Naive thymus-derived CD4-positive, alpha-beta T cell (primary cell): ENCODE measurements around the gene PITPNM1. TPM values are rescaled to one million over a fixed set of nuclear protein-coding genes. Genes with fewer than 3 reads are reported as not detected.

Experiments used
- ATAC-seq: fragments of 150-1000 bp; cut with Tn5 transposase; 2 replicates; pipeline ENCODE4 v1.10.0; 2021; ENCODE audit warnings: mild to moderate bottlenecking, moderate library complexity
- CTCF ChIA-PET: fragments of 350-600 bp; sonication (Branson Sonifier 250); formaldehyde crosslinking; loops from one replicate; lab custom pipeline; 2021; ENCODE audit warnings: antibody characterized with exemption; lab: Charles Lee
- POLR2A ChIA-PET: fragments of 350-600 bp; sonication (Branson Sonifier 250); formaldehyde crosslinking; loops from one replicate; lab custom pipeline; 2021; ENCODE audit warnings: antibody characterized with exemption, inconsistent platforms; lab: Charles Lee
- DNase-seq, 9 donors: peaks; one replicate each; pipeline versions ENCODE4 v3.0.0 to v3.0.0-alpha.2; 2020 to 2022; ENCODE audit warnings: mixed read lengths in 1 of 9
- H3K27ac ChIP-seq: one replicate; pipeline ENCODE4 v1.7.0; 2013; ENCODE audit warnings: mild to moderate bottlenecking, low read depth, low read length, moderate library complexity
- H3K27me3 ChIP-seq, 2 donors: one replicate each; pipeline ENCODE4 v1.7.0; 2013; ENCODE audit warnings: low read length in 2 of 2, mild to moderate bottlenecking in 2 of 2, moderate library complexity in 2 of 2; ENCODE audit not compliant: control insufficient read depth in 2 of 2, insufficient read depth in 2 of 2
- H3K36me3 ChIP-seq, 3 experiments: 1 replicate in 2 of 3; 2 replicates in 1 of 3; pipeline ENCODE4 v1.7.0; 2013; ENCODE audit warnings: low read length in 3 of 3, mild to moderate bottlenecking in 3 of 3, moderate library complexity in 1 of 3; ENCODE audit not compliant: insufficient read depth in 3 of 3, control insufficient read depth in 2 of 3
- H3K4me1 ChIP-seq, 2 donors: one replicate each; pipeline ENCODE4 v1.7.0; 2013; ENCODE audit warnings: low read length in 2 of 2, mild to moderate bottlenecking in 2 of 2, moderate library complexity in 1 of 2; ENCODE audit not compliant: control insufficient read depth in 2 of 2, insufficient read depth in 2 of 2
- H3K4me3 ChIP-seq: 2 replicates; pipeline ENCODE4 v1.7.0; 2013; ENCODE audit warnings: mild to moderate bottlenecking, low read length
- H3K9me3 ChIP-seq, 3 experiments: 1 replicate in 2 of 3; 2 replicates in 1 of 3; pipeline ENCODE4 v1.7.0; 2013; ENCODE audit warnings: low read length in 3 of 3; ENCODE audit not compliant: control insufficient read depth in 2 of 3
- H3K27ac Mint-ChIP-seq, 9 donors: one replicate each; pipeline ENCODE4 v1.8.0; 2020 to 2022; ENCODE audit warnings: mixed read lengths in 9 of 9, mild to moderate bottlenecking in 8 of 9, moderate library complexity in 5 of 9, inconsistent platforms in 2 of 9
- H3K27me3 Mint-ChIP-seq, 5 donors: one replicate each; pipeline ENCODE4 v1.8.0; 2021 to 2022; ENCODE audit warnings: mixed read lengths in 5 of 5, mild to moderate bottlenecking in 1 of 5
- H3K36me3 Mint-ChIP-seq, 5 donors: one replicate each; pipeline ENCODE4 v1.8.0; 2020 to 2022; ENCODE audit warnings: mixed read lengths in 5 of 5, mild to moderate bottlenecking in 3 of 5, inconsistent platforms in 1 of 5
- H3K4me1 Mint-ChIP-seq, 7 donors: one replicate each; pipeline ENCODE4 v1.8.0; 2020 to 2022; ENCODE audit warnings: mixed read lengths in 7 of 7, mild to moderate bottlenecking in 3 of 7, inconsistent platforms in 1 of 7
- H3K4me3 Mint-ChIP-seq, 10 donors: one replicate each; pipeline ENCODE4 v1.8.0; 2020 to 2022; ENCODE audit warnings: mild to moderate bottlenecking in 10 of 10, mixed read lengths in 10 of 10, moderate library complexity in 6 of 10, inconsistent platforms in 2 of 10
- H3K9me3 Mint-ChIP-seq, 11 donors: one replicate each; pipeline ENCODE4 v1.8.0; 2020 to 2022; ENCODE audit warnings: mixed read lengths in 11 of 11, mild to moderate bottlenecking in 4 of 11, inconsistent platforms in 1 of 11, moderate library complexity in 1 of 11
- intact Hi-C, 2 donors: fragments of 100-400 bp; cut with micrococcal nuclease; formaldehyde crosslinking; loops; one replicate each; pipeline ENCODE4 v1.15.1; 2023
- polyA plus RNA-seq, 2 donors: library from polyadenylated mRNA; unstranded; fragments of 300-500 nt; fragmentation: Illumina TruSeq; gene quantifications; one replicate each; pipeline ENCODE4 v1.2.3, GENCODE V29; 2021
- total RNA-seq, 6 experiments: library from RNA in 5 of 6; stranded (reverse) in 5 of 6; gene quantifications; 1 replicate in 5 of 6; 2 replicates in 1 of 6; pipeline ENCODE4 v1.2.3 and lab custom pipeline; 2021 to 2026

The PITPNM1 gene
- total and polyA plus RNA-seq, 7 experiments from 2014 or later = 9.5 to 133 (median 92.4) TPM

DNA sequence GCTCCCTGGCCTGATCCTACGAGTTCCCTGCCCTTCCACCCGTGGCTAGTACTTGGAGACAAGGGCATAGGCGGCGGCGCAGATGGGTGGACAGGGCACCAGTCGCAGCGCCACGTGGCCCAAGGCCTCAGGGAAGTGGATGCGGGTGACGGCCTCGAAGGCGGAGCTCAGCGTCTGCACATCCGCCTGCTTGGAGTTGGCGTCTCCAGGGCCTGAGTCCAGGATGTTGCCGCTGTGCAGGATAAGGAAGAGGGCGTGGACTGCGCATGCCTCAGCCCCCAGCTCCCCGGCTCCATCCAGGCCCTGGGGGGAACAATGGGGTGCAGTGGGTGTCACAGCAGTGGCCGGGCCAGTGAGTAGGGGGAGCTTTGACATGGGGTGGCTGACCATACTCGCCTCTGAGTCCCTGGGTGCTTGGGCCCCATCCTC, 6.6 kb downstream of the PITPNM1 start:
- Mint-ChIP-seq H3K4me1 (peaks cover 10 to 21% (median 18%) of the 10 kb centered on the region in 7 donors), H3K36me3 (peaks cover 8 to 25% (median 11%) of the 10 kb centered on the region in 5 donors), H3K27me3 (no peaks in the 10 kb centered on the region), H3K9me3 (peaks cover 0 to 3% (median 0%) of the 10 kb centered on the region in 11 donors), H3K4me3 (no peak overlapping the region), H3K27ac (peak overlapping the region in 1 of 9 donors; percentile 62)
- Histone ChIP-seq H3K4me3 (no peak overlapping the region), H3K27me3 (no peaks in the 10 kb centered on the region), H3K36me3 (peaks cover under 1 to 80% (median 6%) of the 10 kb centered on the region in 3 experiments), H3K4me1 (peaks cover 5 to 8% of the 10 kb centered on the region in 2 donors), H3K27ac (no peak overlapping the region), H3K9me3 (no peaks in the 10 kb centered on the region)
- DNase-seq (no peak), ATAC-seq (no peak)
- POLR2A ChIA-PET = interaction anchor here (0.6 to 1.8 kb wide), 3 partner anchors 22 to 98 kb away, joined by 3 to 7 read pairs (median 3); partner anchors contain the start of gene PTPRCAP
- intact Hi-C loops = no loop called here
- CTCF ChIA-PET = no interaction called here

DNA sequence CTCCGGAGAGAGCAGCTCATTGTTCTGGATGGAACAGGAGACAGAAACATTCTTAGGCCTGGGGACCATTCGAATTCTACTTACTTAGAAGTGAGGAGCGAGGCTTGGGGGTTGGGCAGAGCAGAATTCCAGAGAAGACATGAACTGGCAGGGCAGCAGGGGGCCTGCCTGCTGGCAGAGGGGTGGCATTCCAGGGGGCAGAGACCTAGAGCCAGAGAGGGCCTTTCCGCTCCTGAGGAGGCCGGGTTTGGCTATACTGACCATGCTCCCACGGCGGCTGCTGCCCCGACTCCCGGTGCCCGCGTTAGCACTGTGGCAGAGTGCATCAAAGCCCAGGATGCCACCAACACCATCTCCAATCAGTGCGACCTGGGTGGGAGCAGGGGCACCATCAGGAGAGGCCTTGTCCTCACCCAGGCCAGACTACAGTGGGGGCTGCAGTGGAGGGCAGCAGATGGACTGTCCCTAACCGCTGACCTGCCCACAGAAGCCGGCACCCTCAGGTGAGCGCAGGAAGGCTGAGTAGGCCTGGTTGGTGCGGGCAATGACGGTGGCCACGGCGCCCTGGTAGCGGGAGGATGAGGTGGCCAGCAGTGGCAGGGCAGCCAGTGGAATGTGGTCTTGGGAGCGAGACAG, 7.4 kb downstream of the PITPNM1 start:
- Histone ChIP-seq H3K27ac (no peak overlapping the region), H3K4me3 (no peak overlapping the region), H3K9me3 (no peaks in the 10 kb centered on the region), H3K36me3 (peaks cover 4 to 88% (median 6%) of the 10 kb centered on the region in 3 experiments), H3K27me3 (no peaks in the 10 kb centered on the region), H3K4me1 (no peaks in the 10 kb centered on the region)
- CTCF ChIA-PET = no interaction called here
- intact Hi-C loops = no loop called here
- Mint-ChIP-seq H3K36me3 (peaks cover 8 to 21% (median 11%) of the 10 kb centered on the region in 5 donors), H3K4me1 (peaks cover 10 to 15% (median 11%) of the 10 kb centered on the region in 7 donors), H3K4me3 (no peak overlapping the region), H3K9me3 (peaks cover 0 to 3% (median 0%) of the 10 kb centered on the region in 11 donors), H3K27ac (no peak overlapping the region), H3K27me3 (no peaks in the 10 kb centered on the region)
- POLR2A ChIA-PET = interaction anchor here (0.6 kb wide), 1 partner anchor 97 kb away, joined by 3 read pairs; no protein-coding TSS in a partner anchor
- no peak for DNase-seq
- ATAC-seq = no peak

DNA sequence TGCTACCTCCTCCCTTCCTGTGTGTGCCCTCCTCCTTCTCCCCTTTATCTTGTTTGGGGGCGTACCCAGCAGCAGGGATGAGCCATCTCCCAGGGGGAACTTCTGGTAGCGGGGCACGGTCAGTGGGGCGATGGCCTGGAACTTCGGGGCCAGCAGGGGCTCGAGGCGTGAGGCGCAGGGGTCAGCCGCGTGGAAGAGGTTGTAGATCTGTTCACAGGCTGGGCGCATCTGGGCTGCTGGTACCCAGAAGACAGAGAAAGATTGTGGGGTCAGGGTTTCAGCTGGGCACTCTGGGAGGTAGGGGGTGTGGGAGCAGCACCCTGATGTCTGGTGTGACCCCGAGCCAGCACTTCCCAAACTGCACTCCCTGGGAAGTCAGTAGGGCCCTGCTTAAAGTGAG, 9.1 kb downstream of the PITPNM1 start:
- intact Hi-C loops = no loop called here
- H3K36me3 Mint-ChIP-seq = peaks cover 7 to 18% (median 10%) of the 10 kb centered on the region in 5 donors
- H3K27me3 Mint-ChIP-seq = no peaks in the 10 kb centered on the region
- no peak for ATAC-seq
- ChIA-PET POLR2A (interaction anchor here (1.2 to 1.7 kb wide), 2 partner anchors 59 to 93 kb away, joined by 3 to 6 read pairs; partner anchors contain the start of genes PTPRCAP and TBC1D10C), CTCF (no interaction called here)
- no peaks in the 10 kb centered on the region for H3K4me1 ChIP-seq
- peak overlapping the region in 4 of 9 donors; percentile 9 to 46 (median 16) for H3K27ac Mint-ChIP-seq
- H3K27me3 ChIP-seq = no peaks in the 10 kb centered on the region
- H3K9me3 ChIP-seq = no peaks in the 10 kb centered on the region
- H3K4me3 ChIP-seq = no peak overlapping the region
- peaks cover 6 to 92% (median 7%) of the 10 kb centered on the region in 3 experiments for H3K36me3 ChIP-seq
- H3K27ac ChIP-seq = no peak overlapping the region
- H3K4me1 Mint-ChIP-seq = peaks cover 6 to 10% (median 7%) of the 10 kb centered on the region in 7 donors
- DNase-seq = no peak
- no peak overlapping the region for H3K4me3 Mint-ChIP-seq
- H3K9me3 Mint-ChIP-seq = peaks cover 0 to 3% (median 0%) of the 10 kb centered on the region in 11 donors

DNA sequence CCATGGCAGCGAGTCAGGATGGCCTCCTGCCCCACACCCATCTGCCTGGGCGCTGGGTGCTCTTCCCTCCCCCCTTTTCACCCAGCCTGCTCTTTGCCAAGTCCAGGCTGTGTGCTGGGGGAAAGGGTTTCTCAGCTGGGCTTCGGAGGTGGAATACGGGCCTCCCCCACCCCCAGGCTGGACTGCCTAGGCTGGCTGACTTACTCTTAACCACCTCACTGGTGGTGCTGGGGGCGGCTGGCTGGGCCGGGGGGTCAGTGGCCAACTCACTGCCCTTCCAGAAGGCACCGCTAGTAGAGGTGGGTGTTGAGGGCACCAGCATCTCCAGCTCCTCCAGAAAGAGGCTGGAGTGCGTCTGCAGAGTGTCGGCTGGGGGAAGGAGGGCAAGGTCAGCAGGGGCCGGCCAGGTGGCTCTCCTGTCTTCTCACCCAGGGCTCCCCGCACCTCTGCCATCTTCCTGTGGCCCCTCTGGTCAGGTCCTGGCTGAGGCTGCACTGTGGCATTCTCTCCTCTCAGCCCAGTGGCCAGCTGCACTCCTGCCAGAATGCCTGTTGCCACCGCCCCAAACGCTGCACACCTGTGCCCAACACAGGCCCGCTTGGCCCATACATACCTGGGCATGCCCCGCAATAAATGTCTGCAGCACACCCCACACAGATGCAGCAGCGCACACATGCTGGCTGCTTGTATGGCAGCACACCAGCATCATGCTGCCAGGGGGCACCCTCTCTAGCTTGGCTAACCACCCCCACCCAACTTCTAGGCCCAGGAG, 9.7 kb downstream of the PITPNM1 start:
- Mint-ChIP-seq H3K27me3 (no peaks in the 10 kb centered on the region), H3K4me3 (no peak overlapping the region), H3K36me3 (peaks cover 0 to 14% (median 3%) of the 10 kb centered on the region in 5 donors), H3K4me1 (peaks cover 0 to 4% (median under 1%) of the 10 kb centered on the region in 7 donors), H3K27ac (peak overlapping the region in 1 of 9 donors; percentile 52), H3K9me3 (peaks cover 0 to 3% (median 0%) of the 10 kb centered on the region in 11 donors)
- no peak overlapping the region for H3K27ac ChIP-seq
- H3K27me3 ChIP-seq = no peaks in the 10 kb centered on the region
- ATAC-seq (no peak), DNase-seq (no peak)
- ChIA-PET POLR2A (interaction anchor here (1.2 to 1.7 kb wide), 3 partner anchors 10 to 92 kb away, joined by 3 to 6 read pairs (median 5); partner anchors contain the start of genes PTPRCAP and TBC1D10C), CTCF (no interaction called here)
- H3K36me3 ChIP-seq = peaks cover 4 to 92% (median 7%) of the 10 kb centered on the region in 3 experiments
- no peaks in the 10 kb centered on the region for H3K9me3 ChIP-seq
- no peak overlapping the region for H3K4me3 ChIP-seq
- H3K4me1 ChIP-seq = no peaks in the 10 kb centered on the region
- intact Hi-C loops = no loop called here

DNA sequence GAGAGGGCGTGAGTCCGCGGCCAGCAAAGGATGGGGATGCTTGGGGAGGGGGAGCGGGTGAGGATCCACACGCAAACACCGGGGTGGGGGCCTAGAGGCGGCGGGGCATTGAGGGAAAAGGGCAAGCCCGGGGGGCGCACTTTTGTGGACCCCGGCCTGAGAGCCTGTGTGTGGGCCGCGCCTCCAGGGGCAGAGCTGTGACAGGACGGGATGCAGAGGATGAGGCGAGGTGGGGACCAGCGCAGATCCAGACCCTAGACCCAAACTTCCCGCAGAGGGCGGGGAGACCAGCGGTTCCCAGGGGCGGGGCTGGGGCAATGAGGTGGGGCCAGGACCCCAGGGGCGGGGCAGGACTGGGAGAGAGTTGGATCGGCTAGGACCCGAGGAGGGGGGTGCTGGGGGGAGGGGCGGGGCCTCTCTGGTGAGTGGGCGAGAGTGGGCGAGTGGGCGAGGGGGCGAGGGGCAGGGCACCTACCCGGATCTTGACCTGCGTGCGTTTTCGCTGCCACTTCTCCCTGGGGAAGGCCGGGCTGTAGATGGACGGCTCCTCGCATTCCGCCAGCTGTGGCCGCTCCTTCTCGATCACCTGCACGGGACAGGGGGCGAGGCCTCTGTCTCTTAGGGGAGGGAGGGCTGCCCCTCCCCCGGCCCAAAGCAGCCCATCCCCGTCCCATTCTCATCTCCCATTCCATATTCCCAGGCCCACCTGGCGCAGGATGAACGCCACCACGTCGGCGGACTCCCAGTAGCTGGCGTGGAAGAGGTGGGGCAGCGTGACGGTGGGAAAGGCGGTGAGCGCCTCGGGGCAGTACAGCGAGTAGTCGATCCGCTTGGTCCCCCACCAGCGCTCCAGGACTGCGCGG, 10.6 kb downstream of the PITPNM1 start:
- Histone ChIP-seq H3K4me1 (no peaks in the 10 kb centered on the region), H3K36me3 (peaks cover 4 to 92% (median 15%) of the 10 kb centered on the region in 3 experiments), H3K4me3 (no peak overlapping the region), H3K27ac (no peak overlapping the region), H3K27me3 (no peaks in the 10 kb centered on the region), H3K9me3 (no peaks in the 10 kb centered on the region)
- Mint-ChIP-seq H3K4me1 (peaks cover 3 to 7% (median 4%) of the 10 kb centered on the region in 7 donors), H3K4me3 (no peak overlapping the region), H3K27me3 (no peaks in the 10 kb centered on the region), H3K9me3 (peaks cover 0 to 2% (median 0%) of the 10 kb centered on the region in 11 donors), H3K36me3 (peaks cover 3 to 16% (median 6%) of the 10 kb centered on the region in 5 donors), H3K27ac (no peak overlapping the region)
- CTCF ChIA-PET = no interaction called here
- intact Hi-C loops = no loop called here
- POLR2A ChIA-PET = interaction anchor here (1.2 to 2.2 kb wide), 3 partner anchors 9 to 91 kb away, joined by 3 to 7 read pairs (median 5); partner anchors contain the start of gene TBC1D10C
- ATAC-seq = no peak
- DNase-seq = no peak
